Measurements from ENCODE around the gene BAIAP3. TPM values are rescaled to one million over a fixed set of nuclear protein-coding genes. Genes with fewer than 3 reads are reported as not detected.
A peak's percentile ranks its signal among the peaks of the same experiment; 100 is the strongest.
"Not testable (repeated sequence)": the region's sequence is repeated elsewhere in the genome, so short reads cannot be mapped to it uniquely, and the experiment has no call there.

Gene BAIAP3
- 1 to 10 TPM; 5.9 to 7.8 (median 7.0) TPM for polyA plus RNA-seq (ENCODE audit: insufficient read length in 3 of 3)
- long read RNA-seq, donor 1 = 0 reads
- long read RNA-seq, donor 2 = 0 reads
- long read RNA-seq, donor 3, partial matches to known transcripts = 14 of 14 reads
- long read RNA-seq, donor 3, other reads (novel, unspliced or antisense) = 0 of 14 reads
- long read RNA-seq, donor 4, partial matches to known transcripts = 13 of 13 reads
- long read RNA-seq, donor 4, other reads (novel, unspliced or antisense) = 0 of 13 reads
- long read RNA-seq, donor 5, partial matches to known transcripts = 5 of 39 reads
- long read RNA-seq, donor 5, other reads (novel, unspliced or antisense) = 34 of 39 reads
- long read RNA-seq, donor 6 = 0 reads
- long read RNA-seq, donor 7, partial matches to known transcripts = 0 of 1 reads
- long read RNA-seq, donor 7, other reads (novel, unspliced or antisense) = 0 of 1 reads
- long read RNA-seq, donor 8, partial matches to known transcripts = 0 of 1 reads
- long read RNA-seq, donor 8, other reads (novel, unspliced or antisense) = 0 of 1 reads
- long read RNA-seq, donor 9, partial matches to known transcripts = 34 of 34 reads
- long read RNA-seq, donor 9, other reads (novel, unspliced or antisense) = 0 of 34 reads
- long read RNA-seq, donor 10, partial matches to known transcripts = 44 of 44 reads
- long read RNA-seq, donor 10, other reads (novel, unspliced or antisense) = 0 of 44 reads
- long read RNA-seq, donor 11 = 0 reads
- long read RNA-seq, donor 12, partial matches to known transcripts = 5 of 14 reads
- long read RNA-seq, donor 12, other reads (novel, unspliced or antisense) = 9 of 14 reads
- long read RNA-seq, donor 13, partial matches to known transcripts = 6 of 66 reads
- long read RNA-seq, donor 13, other reads (novel, unspliced or antisense) = 60 of 66 reads
- long read RNA-seq, donor 14 = 0 reads
- long read RNA-seq, donor 15 = 0 reads
- long read RNA-seq, donor 16, partial matches to known transcripts = 50 of 50 reads
- long read RNA-seq, donor 16, other reads (novel, unspliced or antisense) = 0 of 50 reads

GRCh38 chr16:1333149-1333812, at the start of gene BAIAP3:
Gene BAIAP3, plus strand, starts transcription at chr16:1333645. Its CDS starts 4,905 bp downstream, at chr16:1338550.
- DNase-seq = no peak

DNA sequence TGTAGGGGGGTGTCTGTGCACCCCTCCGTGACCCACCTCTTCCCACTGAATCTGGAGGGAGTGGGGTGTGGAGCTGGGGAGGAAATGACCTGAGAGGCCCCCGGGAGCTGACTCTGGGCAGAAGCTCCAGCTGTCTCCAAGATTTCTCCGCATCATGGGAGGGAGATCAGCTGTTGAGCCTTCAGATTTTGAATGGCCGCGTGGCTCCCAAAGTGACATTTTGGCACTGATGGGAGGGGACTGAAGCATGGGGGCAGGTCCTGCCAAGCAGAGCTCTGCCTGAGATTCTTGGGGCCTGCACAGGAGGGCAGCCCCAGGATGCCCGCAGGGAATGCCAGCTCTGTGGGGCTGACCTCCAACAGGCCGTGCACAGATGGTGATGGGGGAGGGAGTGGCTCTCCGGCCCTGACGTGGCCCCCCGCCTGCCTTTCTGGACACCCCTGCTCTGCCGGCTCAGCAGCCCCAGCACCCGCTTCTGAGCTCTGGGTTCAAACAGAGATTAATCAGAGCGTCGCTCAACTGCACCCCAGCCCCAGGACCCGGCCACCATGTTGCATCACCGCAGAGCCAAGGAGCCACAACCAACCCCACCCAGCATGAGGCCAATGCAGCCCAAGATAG, 49.3 kb upstream of the BAIAP3 start:
- DNase-seq = no peak

DNA sequence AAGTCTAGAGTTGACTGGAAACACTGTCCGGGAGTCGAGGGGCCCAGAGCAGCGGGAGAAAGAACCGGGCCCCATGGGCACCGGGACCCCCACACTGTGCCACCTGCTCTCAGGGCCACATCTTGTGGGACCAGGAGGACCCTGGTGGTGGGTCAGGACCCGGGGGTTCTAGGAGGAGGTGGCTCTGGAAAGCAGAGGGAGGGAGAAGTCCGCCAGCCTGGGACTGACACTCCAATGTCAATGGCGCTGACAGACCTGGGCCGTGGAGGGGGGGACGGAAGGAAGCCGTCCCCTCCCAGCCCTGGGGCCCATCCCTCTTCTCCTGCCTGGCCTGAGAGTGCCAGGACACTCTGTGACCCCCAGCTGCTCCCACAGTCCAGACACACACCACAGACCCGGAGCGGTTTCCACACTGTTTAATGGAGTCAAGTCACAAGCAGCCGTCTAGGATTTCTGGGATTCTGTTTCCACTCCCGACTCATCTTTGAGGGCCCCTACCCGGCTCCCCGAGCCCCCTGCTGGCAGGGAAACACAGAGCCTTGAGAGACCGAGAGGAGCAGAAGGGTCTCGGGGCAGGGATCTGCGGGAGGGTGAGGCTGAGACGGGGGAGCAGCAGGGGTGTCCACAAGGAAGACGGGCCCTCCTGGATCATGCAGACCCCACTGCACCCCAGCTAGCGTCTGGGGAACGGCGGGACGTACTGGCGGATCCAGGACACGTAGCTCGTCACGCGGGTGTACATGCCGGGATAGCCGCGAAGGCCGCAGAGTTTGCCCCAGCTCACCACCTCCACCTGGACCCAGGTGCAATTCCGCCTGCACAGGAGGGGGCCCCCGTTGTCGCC, 47.6 kb upstream of the BAIAP3 start:
- no peak for DNase-seq

GRCh38 chr16:1286513-1287094, 46.8 kb upstream of the BAIAP3 start:
- no peak for DNase-seq

DNA sequence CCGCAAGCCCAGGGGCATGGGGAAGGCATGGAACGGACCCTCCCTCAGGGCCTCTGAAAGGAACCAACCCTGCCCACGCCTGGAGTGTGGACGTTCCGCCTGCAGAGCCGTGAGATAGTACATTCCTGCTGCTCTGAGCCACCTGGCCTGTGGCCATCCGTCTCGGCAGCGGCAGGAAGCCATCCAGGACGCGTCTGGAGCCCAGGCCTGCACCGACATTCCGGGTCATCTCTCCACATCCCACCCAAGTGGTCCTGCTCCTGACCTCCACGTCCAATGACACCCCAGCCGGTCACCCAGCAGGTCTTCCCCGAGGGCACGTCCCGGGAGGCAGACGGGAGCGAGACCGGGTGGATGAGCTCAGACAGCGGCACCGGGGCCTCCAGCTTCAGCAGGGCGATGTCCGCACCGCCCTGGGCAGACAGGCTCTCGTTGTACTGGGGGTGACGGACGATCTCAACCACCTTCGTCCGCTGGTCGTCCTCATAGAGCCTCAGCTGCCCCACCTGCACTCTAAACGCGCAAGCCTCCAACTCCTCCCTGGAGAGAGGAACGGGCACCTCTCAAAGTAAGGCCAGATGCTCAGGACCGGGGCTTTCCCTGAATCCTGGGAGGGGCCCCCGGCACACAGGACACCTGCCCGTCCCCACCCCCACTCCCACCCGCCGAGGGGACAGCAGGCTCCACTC, 45.3 kb upstream of the BAIAP3 start:
- no peak for DNase-seq

DNA sequence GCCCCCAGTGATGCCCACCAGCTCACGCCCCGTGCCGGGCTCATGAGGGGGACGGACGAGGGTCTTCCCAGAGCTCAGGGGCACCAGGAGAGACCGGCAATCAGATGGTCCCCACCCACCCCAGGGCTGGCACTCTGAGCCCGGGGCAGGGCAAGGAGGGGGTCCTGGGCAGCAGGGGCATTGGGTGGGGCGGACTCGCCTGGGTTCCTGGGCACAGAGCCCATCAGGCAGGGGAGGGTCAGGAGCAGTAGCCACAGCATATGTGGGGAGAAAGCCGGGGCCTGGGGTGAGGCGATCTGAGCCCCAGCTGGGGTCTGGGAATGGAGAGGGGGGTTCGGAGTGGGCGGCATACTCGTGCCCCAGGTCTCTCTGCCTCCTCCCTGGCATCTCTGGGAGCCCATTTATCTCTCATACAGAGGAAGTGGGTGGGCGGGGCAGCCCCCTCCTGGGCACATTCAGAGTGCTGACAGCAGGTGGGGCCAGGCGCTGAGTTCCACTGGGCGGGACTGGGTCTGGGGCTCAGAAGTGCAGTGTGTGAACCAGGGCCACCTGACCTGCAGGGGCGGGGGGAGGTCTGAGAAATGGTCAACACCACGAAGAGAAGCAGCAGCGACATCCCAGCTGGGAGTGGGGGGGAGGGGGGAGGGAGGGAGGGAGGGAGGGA, 44.5 kb upstream of the BAIAP3 start:
- no peak for DNase-seq

DNA sequence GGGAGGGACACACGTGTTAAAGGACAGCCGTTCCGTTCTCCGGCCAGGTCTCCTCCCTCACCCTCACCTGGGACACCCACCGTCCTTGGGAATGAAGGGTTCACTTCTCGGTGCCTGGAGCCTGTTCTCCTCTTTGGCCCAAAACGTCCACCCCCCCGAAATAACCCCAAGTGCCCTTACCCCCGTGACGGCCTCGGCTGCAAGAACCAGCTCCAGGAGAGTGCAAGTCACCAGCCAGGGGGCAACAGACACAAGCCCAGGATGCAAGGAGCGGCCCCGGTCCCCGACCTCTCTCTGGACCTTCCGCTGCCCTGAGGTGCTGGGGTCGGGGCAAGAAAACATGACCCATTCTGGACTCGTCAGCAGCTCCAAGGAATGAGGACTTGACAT, 44.0 kb upstream of the BAIAP3 start:
- no peak for DNase-seq

- no peak for DNase-seq
Measured at GRCh38 chr16:1290063-1290501, 43.4 kb upstream of the BAIAP3 start.

DNA sequence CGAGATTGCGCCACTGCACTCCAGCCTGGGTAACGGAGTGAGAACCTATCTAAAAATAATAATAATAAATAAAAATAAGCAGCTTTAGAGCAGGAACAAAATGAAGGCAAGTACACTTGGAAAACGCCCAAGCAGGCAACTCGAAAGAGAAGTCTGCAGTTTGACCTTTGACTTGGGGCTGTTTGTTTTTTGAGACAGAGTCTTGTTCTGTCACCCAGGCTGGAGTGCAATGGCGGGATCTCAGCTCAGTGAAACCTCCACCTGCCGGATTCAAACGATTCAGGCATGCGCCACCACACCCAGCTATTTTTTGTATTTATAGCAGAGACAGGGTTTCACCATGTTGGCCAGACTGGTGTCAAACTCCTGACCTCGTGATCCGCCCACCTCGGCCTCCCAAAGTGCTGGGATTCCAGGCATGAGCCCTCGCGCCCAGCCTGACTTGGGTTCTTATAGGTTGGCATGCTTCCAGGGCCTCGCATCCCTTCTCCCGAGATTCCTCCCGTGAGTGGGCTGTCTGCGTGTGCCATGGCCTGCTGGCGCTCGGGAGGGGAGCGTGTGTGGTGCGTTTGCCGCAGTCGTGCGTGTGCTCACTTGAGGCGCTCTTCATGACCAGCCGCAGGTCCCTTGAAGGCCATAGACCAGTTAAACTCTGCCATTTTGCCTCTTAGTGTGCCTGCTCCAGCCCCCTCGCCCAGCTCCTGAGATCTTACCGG, 42.4 kb upstream of the BAIAP3 start:
- DNase-seq = no peak

- DNase-seq = peak; percentile 82
Measured at GRCh38 chr16:1291576-1291974, 41.9 kb upstream of the BAIAP3 start.

GRCh38 chr16:1292208-1292607, 41.2 kb upstream of the BAIAP3 start:
- DNase-seq = not testable (repeated sequence)

- not testable (repeated sequence) for DNase-seq
Measured at GRCh38 chr16:1292808-1293207, 40.6 kb upstream of the BAIAP3 start.

DNA sequence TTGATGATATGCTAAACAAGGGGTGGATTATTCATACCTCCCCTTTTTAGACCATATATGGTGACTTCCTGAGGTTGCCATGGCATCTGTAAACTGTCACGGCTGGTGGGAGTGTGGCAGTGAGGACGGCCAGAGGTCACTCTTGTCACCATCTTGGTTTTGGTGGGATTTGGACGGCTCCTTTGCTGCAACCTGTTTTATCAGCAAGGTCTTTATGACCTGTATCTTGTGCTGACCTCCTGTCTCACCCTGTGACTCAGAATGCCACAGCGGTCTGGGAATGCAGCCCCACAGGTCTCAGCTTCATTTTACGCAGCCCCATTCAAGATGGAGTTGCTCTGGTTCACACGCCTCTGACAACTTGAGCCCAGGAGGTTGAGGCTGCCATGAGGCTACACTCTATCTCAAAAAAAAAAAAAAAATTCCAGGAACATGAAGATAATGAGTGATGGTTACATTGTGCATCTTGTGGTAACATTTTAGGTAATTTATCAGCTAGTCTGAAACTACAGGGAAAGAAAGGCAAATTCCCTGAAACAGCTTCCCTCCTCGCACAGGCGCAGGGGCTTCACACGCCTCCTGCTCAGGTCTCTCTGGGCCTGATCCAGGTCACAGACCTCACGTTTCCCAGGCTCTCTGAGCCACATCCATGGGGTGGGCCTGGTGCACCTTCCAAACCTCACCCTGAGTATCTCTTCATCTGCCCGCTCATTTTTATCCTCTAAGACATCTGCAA, 39.4 kb upstream of the BAIAP3 start:
- DNase-seq = no peak

DNA sequence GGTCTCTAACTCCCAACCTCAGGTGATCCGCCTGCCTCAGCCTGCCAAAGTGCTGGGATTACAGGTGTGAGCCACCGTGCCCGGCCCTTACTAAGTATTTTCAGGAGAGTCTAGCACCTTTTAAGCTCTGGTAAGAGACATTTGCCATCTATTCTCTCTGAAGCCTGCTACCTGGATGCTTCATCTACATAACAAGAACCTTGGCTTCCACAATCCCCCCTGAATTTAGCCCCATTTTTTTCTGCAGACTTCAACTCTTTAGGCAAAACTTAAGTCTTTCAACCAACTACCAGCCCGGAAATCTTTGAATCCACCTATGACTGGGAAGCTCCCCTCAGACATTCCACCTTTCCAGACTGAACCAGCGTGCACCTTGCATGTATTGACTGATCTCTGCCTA, 38.0 kb upstream of the BAIAP3 start:
- no peak for DNase-seq

DNA sequence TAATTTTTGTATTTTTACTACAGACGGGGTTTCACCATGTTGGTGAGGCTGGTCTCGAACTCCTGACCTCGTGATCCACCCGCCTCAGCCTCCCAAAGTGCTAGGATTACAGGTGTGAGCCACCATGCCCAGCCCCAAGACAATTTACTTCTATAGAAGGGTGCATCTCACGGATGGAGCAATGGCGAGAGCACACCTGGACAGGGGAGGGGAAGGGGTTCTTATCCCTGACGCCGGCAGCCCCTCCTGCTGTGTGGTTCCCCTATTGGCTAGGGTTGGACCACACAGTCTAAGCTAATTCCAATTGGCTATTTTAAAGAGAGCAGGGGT, 36.8 kb upstream of the BAIAP3 start:
- DNase-seq = not testable (repeated sequence)

GRCh38 chr16:1297018-1297696, 36.3 kb upstream of the BAIAP3 start:
- no peak for DNase-seq

- DNase-seq = no peak
Measured at GRCh38 chr16:1298406-1298805, 35.0 kb upstream of the BAIAP3 start.
